Stimulated activated CD4-positive, alpha-beta T cell treated with anti-CD3 and anti-CD28 coated beads, Interleukin-12 subunit alpha, Interleukin-12 subunit beta, amount 100 ng/mL, for 48 hours (primary cell): ENCODE results near the gene SPATA6L.

ENCODE experiments used
- DNase-seq, 3 donors: peaks; one replicate each; pipeline ENCODE4 v3.0.0-alpha.2; 2020; ENCODE audit warnings: low read depth in 2 of 3, low spot score in 1 of 3

SPATA6L gene

DNA sequence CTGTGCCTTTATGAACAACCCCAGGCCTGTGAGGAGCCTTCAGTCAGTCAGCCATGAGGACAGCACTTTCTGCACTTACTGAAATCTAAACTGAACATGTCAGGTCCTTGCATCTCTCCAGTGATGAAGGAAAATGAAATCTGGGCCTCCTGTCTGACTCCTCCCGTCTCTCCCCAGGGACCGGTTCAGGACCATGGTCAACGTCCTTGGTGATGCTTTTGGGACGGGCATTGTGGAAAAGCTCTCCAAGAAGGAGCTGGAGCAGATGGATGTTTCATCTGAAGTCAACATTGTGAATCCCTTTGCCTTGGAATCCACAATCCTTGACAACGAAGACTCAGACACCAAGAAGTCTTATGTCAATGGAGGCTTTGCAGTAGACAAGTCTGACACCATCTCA lies 81.1 kb downstream of the SPATA6L start:
- no peak for DNase-seq

DNA sequence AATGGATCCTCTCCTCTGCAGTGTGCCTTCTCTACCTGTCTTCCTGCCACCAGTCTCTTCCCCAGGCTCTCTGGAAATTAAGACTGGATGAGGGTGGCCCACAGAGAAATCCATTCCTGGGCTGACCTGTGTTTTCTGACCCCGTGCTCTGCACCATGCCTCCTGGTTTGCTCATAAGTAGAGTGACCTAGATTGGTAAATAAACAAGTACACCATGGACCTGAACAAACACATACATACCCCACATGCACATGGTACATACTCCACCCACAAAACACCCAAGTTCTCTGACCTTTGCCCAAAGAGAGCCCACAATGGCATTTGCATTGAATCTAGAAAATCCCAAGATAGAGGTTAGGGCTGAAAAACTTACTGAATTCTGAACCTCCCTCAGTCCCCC lies 81.6 kb downstream of the SPATA6L start:
- no peak for DNase-seq

DNA sequence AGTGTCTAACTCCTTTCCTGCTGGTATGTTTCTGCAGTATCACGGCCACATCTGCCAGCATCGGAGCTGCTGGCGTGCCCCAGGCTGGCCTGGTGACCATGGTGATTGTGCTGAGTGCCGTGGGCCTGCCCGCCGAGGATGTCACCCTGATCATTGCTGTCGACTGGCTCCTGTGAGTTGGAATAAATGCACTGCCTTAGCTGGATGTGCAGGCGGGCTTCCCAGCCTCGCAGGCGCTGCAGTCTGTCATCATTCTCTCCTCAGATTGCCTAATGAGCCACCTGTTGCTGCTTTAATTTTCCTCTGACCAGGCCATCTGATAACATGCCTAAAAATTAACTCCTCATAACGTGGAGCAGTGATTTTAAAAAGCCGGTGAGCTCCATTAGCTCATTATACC lies 83.3 kb downstream of the SPATA6L start:
- no peak for DNase-seq

DNA sequence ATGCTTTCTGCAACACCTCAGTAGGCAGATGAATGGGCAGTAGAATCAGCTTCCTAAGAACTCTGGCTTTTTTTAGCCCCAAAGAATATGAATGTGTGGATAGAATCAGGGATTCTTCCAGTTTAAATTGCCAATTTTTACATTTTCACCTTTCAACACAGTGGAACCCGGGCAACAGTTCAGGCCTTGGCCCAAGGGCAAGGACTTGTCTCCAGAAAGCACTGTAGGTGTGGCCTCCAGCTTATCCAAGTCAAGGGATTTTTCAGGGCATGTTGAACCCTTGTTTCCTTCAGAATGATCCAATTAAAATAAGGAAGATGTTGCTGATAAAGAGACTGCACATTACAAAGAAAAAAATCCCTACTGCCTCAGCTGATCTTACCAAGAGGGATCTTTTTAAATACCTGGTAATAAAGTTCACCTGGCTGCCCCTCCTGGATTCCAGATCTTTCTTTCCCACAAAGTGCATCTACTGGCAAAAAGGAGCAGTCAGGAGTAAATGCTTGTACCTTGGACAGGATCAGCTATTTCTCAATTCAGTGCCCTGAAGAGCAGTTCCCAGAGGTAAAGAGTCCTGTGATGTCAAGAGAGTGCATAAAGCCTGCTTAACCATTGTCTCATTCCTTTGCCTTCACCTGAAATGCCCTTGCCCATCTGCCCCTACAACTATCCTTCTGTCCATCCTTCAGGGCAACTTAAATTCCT lies 84.3 kb downstream of the SPATA6L start:
- DNase-seq: no peak

DNA sequence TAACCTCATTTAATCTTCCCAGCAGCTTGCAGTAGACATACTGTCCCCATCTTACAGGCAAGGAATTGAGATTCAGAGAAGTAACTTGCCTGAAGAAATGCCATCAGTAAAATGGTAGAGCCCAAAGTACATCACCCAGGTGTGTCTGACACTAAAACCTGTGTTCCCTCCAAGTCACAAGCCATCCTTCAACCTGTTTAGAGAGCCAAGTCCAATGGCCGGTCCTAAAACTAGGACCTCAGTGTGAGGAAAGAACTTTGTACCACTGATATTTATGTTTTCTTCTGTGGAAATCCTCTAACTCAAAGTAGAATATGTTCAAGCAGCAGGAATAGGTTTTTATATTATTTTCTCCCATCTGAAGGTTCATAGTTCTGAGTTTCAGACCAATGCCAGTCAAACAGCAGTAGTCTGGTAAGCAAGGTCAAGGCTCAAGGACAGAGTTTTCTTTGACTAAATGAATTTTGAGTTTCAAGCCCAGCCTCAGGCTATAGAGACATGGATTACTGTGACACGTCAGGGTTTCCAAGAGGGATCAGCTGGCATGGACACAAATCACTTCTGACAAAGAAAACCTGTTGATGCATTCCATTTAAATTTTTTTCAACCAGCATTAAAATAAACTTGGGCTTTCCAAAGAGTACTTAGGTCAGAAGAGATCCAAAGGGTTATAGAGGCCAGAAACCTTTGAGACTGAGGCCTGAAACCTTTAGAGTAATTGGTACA lies 85.1 kb downstream of the SPATA6L start:
- DNase-seq: no peak

DNA sequence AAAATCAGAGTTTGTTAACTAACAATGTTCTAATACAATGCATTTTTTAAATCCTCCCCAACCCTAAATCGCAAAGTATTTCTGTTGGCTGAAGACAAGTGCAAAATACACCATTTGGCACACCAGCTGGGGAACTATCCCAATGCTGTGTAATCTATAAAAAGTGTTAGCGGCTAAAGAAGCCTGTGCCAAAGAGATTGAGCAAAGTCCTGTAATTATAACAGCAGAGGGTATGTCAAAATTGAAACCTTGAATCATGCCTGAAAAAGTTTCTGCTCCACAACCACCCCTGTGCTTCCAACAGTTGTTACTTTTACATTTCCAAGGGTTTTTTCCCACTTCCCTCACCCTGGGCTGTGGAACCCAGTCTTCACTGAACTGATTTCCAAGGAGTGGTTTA lies 87.3 kb downstream of the SPATA6L start:
- no peak for DNase-seq

DNA sequence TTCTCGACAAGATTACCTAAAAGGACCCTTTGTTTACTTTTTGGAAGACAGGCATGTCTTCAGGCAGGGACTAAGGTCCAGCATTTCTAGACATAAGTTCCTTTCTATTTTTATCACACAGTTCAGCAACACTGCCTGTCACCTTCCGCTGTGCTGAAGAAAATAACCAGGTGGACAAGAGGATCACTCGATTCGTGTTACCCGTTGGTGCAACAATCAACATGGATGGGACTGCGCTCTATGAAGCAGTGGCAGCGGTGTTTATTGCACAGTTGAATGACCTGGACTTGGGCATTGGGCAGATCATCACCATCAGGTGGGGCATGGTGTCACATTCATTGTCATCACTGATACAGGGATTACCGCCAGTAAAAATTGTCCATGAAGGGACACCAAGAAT lies 89.8 kb downstream of the SPATA6L start:
- no peak for DNase-seq

DNA sequence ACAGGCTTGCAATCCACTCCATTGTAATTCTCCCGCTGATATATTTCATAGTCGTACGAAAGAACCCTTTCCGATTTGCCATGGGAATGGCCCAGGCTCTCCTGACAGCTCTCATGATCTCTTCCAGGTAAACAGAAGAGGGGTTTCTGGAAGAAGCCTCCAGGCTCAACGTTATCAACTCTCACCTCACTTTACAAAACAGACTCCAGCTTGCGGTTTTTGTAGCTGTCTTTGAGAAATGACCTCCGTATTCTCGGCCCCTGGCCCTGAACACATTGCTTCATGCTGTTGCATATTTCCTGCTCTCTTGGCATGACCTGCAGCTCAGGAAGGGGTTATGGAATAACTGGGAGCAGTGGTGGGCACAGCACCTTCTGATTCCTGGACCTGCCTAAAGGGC lies 90.3 kb downstream of the SPATA6L start:
- DNase-seq: no peak

DNA sequence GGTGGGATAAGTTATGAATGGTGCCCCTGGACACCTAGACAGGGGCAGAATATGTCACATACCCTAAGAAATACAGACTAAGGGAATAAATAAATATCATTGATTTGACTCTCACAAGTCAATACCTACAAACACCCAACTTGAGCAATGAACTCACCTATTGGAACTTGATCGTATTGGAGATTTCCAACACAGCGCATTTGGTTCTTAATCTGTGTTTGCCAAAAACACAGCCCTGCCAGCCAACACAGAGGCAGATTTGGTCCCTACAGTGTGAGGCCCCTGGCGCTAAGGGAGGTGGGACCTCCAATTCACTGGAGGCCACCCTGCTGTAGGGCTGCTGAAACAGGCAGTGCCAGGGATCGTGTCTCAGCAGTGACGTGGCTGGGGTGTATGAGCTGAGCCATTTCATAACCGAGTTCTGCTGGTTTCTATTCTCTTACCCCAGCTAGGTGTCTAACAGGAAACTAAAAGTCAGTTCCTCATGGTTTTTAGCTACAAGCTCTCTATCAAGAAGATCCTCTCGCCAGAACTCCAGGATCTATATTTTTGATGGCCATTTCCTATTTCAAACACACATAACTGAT lies 91.5 kb downstream of the SPATA6L start:
- no peak for DNase-seq

DNA sequence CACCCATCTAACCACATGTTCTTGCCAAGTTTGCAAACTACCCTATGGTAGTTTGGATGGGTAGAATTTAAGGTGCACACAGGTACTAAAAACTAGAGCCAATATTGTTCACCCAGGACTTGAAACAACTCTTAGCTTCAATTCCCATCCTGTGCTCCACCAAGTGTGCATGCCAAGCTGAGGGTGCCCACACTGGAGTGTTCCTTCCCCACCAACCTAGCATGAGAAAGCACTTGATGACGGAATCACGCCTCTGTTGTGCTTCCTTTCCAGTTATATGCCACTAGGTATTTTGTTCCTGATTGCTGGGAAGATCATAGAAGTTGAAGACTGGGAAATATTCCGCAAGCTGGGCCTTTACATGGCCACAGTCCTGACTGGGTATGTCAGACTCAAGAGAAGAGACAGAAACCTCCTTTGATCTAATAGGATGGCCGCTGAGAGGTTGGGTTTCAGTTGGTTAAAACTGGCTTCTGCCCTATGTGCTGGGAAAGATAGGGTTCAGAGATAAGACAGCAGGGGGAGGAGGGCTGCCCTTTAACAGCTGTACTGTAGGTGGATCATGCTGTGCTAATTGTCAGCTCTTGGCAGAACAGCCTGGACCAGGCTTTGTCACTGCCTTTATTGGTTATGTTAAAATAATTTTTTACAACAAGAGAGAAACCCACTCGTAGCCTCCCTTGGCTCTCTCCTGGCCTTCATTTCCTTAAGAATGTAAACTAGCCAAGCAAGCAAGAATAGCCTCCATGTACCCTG lies 92.5 kb downstream of the SPATA6L start:
- DNase-seq: no peak

DNA sequence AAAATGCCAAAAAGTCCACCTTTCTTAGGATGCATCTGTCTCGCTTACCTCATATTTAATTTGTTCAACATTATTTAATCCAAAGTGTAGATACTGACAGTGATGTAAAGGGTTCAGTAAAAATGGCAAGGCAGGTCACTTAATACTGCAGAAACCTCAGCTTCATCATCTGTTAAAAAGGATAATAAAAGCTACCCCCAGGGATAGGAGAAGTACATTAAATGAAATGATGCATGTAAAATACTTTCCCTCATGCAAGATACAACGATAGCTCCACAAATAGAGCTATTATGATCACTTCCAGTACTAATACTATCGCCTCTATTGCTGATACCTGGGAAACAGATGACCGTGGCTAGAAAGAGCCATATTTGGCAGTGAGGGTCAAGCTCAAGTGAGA lies 93.1 kb downstream of the SPATA6L start:
- DNase-seq: no peak

DNA sequence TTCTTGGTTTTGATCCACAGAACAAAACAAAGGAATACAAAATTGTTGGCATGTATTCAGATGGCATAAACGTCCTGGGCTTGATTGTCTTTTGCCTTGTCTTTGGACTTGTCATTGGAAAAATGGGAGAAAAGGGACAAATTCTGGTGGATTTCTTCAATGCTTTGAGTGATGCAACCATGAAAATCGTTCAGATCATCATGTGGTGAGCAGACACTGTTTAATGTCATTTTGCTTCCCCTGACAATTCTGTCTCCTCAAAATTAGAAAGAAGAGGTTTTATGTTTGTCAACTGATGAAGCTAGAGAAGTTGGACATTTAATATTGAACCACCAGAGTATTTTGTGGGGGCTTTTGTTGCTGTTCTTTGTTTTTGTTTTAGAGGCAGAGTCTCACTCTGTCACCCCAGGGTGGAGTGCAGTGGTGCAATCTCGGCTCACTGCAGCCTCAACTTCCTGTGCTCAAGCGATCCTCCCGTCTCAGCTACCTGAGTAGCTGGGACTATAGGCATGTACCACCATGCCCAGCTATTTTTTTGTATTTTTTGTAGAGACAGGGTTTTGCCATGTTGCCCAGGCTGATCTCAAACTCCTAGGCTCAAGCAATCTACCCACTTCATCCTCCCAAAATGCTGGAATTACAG lies 94.0 kb downstream of the SPATA6L start:
- no peak for DNase-seq

DNA sequence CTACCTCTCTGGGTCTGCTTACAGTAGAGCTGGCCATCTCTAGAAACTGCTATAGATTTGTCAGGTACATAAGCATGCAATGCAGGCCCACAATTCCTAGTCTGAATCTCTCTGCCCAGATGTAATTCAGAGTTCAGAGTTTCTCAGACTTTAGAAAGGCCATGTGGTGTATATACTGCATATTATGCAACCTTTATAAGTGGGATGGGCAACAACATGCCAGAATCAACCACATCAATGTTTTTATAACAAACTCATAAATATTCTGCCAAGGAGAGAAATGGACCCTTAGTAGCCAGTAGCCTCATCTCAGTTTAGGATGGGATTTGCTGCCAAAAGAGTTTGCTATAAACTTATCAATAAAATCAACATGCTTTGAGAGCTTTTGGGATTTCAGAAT lies 97.2 kb downstream of the SPATA6L start:
- no peak for DNase-seq

DNA sequence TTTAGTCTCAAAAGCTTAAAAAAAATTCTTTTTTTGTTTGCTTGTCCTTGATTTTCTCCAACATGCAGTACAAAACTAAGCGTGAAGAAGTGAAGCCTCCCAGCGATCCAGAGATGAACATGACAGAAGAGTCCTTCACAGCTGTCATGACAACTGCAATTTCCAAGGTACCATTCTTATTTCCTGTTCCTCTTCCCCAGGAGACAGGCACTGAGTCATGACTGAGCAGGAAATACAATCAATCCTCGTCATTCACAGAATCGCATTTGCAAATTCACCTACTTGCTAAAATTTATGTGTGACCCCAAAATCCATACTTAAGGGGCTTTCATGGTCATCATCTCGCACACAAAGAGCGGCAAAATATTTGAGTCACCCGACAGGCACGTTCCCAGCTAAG lies 98.7 kb downstream of the SPATA6L start:
- DNase-seq: no peak

DNA sequence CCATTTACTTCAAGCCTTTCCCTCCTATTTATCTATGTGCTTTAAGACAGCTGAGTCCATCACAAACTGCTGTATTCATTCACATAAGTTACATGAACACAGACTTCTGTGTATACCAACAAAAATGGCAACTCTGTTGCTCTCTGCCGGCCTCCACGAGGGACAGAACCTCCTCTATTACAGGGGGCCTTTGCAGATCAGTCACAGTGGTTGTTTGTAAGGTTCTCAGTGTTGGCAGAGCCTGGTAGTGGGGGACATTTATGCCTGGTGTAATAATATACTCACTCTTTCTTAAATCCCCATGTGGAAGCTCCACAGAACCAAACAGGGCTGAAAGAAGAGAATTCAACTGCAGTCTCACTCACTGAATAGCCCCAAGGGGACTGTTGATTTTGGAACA lies 99.5 kb downstream of the SPATA6L start:
- no peak for DNase-seq

DNA sequence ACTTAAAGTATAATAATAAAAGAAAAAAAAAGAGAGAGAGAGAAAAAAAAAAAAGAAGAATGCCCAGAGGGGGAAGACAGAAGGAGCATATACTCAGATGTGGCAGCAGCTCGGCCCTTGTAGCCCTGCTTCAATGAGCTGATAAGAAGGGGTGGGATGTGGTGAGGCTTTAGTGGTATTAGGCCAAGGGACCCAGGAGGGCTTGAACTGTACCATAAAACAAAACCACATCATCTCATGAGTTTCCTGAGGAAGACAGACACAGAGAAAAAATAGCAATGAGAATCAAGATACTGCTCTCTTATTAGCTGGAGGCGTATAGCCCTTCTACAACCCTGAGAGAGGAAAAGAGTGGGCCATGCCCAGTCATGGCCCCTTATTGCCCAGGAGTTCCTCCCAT lies 103.2 kb downstream of the SPATA6L start:
- no peak for DNase-seq

DNA sequence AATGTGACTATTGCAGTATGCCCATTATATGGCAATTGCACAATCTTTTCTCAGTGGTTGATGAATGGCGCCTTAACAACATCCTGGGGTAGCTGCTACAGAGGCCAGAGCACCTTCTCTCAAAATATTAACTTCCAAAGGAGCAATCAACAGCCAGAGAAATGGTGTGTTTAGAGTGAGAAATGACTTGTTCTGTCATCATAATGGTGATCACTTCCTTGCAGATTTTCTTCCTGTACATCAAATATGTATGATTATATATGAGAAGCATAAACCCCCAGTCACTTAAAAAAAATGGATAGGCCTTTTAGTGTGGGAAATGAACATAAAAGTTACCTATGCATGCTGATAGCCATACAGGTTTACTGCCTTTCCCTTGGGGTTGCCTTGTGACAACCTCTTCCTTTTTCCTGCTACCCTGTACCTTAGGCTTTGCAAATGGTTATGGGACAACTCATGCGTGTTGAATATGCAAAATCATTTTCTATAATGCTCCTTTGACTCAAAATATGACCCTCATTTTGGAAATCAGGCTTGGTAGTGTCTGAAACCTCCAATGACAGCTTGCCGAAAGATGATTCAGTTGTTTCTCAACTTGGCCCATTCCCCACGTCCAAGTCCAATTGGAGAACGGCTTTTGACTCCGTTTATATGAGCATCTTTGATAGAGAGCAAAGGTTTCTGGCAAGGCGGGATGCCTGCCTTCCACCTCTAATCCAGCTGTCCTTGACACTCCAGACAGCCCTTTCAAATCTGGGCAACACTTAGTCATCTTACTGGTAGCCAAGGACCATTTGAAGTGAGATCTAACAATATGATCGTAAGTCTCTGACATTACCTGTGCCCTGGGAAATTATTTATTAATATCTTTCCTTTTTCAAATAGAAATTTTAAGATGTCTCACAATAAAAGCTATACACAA lies 106.8 kb downstream of the SPATA6L start:
- DNase-seq: no peak

DNA sequence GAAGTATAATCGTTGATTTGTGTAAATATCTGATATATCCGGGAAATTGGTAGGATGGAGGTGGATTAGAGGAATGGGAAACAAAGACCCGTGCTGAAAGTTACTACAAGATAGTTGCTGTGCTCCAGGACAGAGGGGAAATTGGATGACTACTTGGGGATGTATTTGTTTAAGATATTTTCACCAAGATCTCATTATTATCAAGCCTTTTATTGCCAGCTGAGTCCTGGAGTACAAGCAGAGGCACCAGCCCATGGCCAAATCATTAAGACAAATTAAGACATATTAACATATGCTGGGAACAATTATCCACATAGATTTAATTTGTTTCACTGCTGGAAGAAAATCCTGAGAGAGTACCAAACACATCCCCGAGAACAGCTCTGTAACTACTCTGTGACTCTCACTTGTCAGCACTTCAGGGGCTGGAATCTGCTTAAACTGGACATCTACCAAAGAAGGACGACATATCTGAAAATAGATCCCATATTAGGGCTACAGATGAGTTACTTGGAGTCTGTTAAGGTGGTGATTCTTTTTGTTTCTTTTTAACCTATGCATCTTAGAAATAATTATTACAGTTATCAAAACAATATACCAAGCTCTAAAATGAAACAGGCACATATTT lies 107.8 kb downstream of the SPATA6L start:
- DNase-seq: no peak

DNA sequence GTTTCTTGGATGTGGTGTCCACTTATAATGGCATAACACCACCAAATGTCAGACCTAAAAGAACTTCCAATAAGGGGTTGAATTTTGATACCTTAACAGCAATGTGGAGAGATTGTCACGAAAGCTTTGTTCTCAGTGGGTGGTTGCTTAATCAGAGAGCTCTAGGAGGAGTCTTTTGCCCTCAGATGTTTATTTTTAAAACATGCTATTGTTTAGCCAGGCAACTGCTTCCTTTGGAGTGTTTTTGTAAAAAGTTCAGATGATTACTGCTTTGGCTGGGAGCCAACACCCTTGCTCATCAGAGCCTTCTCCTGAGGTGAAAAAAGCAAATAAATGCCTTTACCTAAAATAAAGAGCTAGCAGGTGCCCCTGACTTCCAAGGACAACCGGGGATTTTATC lies 111.0 kb downstream of the SPATA6L start:
- DNase-seq: no peak

DNA sequence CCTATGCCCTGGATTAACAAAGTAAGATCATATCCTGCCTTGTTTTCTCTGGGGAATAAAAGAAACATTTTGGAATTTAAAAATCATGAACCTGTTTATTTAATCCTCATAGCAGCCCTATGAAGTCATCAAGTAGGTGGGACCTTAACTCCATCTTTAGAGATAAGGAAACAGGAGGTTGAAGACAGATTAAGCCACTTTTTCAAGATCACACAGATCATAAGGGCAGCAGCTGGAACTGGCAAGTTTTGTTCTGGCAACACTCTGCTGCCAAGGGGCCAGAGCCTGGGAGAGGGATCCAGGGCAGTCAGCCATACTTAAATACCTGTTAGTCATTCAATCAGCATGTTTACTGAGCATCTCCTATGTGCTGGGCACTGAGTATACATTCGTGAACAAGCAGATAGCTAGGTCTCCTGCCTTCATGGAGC lies 112.3 kb downstream of the SPATA6L start:
- DNase-seq: no peak
